BLaER1 (cell line): ENCODE data around the gene UBR3.
"Not testable (repeated sequence)": the region's sequence is repeated elsewhere in the genome, so short reads cannot be mapped to it uniquely, and the experiment has no call there.

Experiments
- H3K27ac ChIP-seq: shearing (Covaris generic); formaldehyde crosslinking; 2 replicates; pipeline ENCODE4 v1.8.1; 2022
- H3K27me3 ChIP-seq: shearing (Covaris generic); formaldehyde crosslinking; 2 replicates; pipeline ENCODE4 v1.8.1; 2022
- H3K36me3 ChIP-seq: shearing (Covaris generic); formaldehyde crosslinking; 2 replicates; pipeline ENCODE4 v1.8.1; 2022
- H3K4me1 ChIP-seq: shearing (Covaris generic); formaldehyde crosslinking; 2 replicates; pipeline ENCODE4 v1.8.1; 2022
- H3K4me2 ChIP-seq: shearing (Covaris generic); formaldehyde crosslinking; 2 replicates; pipeline ENCODE4 v1.8.1; 2022
- H3K4me3 ChIP-seq: shearing (Covaris generic); formaldehyde crosslinking; 2 replicates; pipeline ENCODE4 v1.8.1; 2022
- H3K9ac ChIP-seq: shearing (Covaris generic); formaldehyde crosslinking; 2 replicates; pipeline ENCODE4 v1.8.1; 2022
- H3K9me3 ChIP-seq: shearing (Covaris generic); formaldehyde crosslinking; 2 replicates; pipeline ENCODE4 v1.8.1; 2022
- H4K20me1 ChIP-seq: shearing (Covaris generic); formaldehyde crosslinking; 2 replicates; pipeline ENCODE4 v1.8.1; 2022
- Cebpa-rat ChIP-seq: shearing (Covaris generic); IDR thresholded peaks from 2 replicates; pipeline ENCODE4 v1.8.1; 2022

Gene UBR3

DNA sequence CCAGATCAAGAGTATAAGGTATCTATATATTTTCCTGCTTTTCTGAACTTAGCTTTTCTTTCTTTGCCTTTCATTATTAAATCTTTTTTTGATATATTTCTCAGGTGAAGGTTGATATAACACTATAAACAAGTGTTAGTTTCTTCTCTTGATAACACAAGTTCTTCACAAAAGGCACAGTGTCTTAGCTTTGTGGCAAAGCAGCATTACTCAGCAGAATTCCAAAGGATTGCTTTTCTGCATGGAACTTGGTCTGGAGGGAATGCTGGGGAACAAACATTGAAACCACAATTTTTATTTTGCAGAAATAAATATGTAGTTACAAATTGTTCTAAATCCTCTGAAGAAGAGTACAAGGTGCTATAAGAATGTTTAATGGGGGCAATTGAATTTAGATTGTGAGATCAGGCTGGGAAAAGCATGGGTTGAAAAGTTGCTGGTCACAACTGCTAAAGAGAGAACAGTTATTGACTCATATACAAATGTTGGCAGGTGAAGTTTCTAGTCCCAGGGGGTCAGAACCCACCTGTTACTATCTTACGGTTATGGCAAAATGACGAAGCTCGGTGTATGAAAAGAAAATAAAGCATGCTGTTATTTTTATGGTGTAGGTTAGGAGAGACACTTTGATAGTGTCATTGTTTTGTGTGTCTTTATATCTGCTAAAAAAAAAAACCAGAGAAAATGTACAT, 68.2 kb downstream of the UBR3 start:
- Histone ChIP-seq H3K27me3 (no peaks in the 10 kb centered on the region), H4K20me1 (no peaks in the 10 kb centered on the region), H3K4me2 (no peak overlapping the region), H3K4me1 (no peaks in the 10 kb centered on the region), H3K4me3 (no peak overlapping the region), H3K9me3 (0 out of 2 replicates have a peak, but pooled peaks cover 3% of the 10 kb centered on the region), H3K36me3 (peaks cover 33% of the 10 kb centered on the region), H3K27ac (no peak overlapping the region), H3K9ac (no peak overlapping the region)
- TF ChIP-seq Cebpa-rat = no peak

DNA sequence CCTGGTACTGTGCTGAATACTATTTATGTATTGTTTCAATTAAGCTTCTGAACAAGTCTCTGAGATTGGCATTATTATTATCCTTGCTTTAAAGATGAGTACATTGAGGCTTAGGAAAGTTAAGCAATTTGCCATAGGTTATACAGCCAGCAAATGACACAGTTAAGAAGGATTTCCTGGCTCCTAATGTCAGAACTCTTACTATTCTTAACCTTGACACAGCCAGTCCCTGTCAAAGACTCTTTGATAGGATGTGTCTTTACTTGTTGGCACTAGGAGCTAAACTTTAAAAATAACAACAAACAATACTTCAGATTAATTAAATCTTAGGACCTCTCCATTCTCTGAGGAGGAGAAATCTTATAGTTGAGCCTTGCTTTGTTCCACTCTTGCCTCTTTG, 70.6 kb downstream of the UBR3 start:
- Histone ChIP-seq H3K4me1 (no peaks in the 10 kb centered on the region), H3K27ac (no peak overlapping the region), H3K27me3 (no peaks in the 10 kb centered on the region), H3K4me2 (no peak overlapping the region), H3K9me3 (0 out of 2 replicates have a peak, but pooled peaks cover 3% of the 10 kb centered on the region), H3K36me3 (peaks cover 49% of the 10 kb centered on the region), H4K20me1 (no peaks in the 10 kb centered on the region), H3K4me3 (no peak overlapping the region), H3K9ac (no peak overlapping the region)
- no peak for TF ChIP-seq Cebpa-rat

DNA sequence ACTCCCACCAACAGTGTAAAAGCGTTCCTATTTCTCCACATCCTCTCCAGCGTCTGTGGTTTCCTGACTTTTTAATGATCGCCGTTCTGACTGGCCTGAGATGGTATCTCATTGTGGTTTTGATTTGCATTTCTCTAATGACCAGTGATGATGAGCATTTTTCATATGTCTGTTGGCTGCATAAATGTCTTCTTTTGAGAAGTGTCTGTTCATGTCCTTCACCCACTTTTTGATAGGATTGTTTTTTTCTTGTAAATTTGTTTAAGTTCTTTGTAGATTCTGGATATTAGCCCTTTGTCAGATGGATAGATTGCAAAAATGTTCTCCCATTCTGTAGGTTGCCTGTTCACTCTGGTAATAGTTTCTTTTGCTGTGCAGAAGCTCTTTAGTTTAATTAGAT, 72.8 kb downstream of the UBR3 start:
- not testable (repeated sequence) for H4K20me1 ChIP-seq, H3K9ac ChIP-seq, H3K9me3 ChIP-seq, H3K4me2 ChIP-seq, H3K27me3 ChIP-seq, H3K4me1 ChIP-seq, H3K4me3 ChIP-seq, H3K27ac ChIP-seq
- peaks cover 45% of the 10 kb centered on the region for H3K36me3 ChIP-seq

DNA sequence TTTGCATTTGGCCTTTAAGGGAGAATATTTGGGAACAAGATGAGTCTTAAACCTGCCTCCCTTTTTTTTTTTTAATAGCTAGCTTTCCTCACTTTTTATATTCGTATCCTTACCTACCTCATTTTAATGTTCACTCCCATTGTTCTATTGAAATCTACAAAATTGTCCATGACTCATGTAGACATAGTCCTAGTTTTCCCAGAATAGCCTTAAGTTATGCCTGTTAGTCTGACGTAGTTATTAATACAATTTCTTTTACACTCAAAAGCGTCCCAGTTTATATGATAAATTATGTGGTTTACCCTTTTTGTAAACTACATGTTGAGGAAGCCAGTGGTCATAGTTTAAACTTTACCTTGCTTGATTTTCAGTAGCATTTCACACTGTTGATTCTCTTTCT, 73.4 kb downstream of the UBR3 start:
- Histone ChIP-seq H3K27ac (no peak overlapping the region), H3K4me2 (no peak overlapping the region), H3K9ac (no peak overlapping the region), H3K4me3 (no peak overlapping the region), H3K9me3 (0 out of 2 replicates have a peak, but pooled peaks cover 3% of the 10 kb centered on the region), H3K4me1 (no peaks in the 10 kb centered on the region), H3K27me3 (no peaks in the 10 kb centered on the region), H3K36me3 (peaks cover 40% of the 10 kb centered on the region), H4K20me1 (no peaks in the 10 kb centered on the region)
- TF ChIP-seq Cebpa-rat = no peak

DNA sequence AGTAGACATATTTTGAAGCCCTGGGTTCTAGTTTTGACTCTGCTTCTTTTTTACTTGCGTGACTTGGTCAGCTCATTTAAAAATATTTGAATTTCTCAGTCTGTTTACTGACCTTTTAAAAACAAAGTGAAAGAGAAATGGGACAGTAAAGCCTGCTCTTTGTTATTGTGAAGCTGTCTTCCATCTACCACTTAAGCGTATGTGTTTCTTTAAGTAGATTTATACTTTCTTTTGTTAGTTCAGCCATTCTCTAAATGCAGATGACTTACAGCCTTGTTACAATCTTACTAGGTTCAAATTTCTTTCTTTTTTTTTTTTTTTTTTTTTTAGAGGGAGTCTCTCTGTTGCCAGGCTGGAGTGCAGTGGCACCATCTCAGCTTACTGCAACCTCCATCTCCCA, 79.5 kb downstream of the UBR3 start:
- H3K9ac ChIP-seq = no peak overlapping the region
- no peak for TF ChIP-seq Cebpa-rat
- no peak overlapping the region for H3K4me2 ChIP-seq
- H3K9me3 ChIP-seq = no peaks in the 10 kb centered on the region
- H3K4me3 ChIP-seq = no peak overlapping the region
- H3K27ac ChIP-seq = no peak overlapping the region
- H4K20me1 ChIP-seq = no peaks in the 10 kb centered on the region
- peaks cover 26% of the 10 kb centered on the region for H3K36me3 ChIP-seq
- H3K4me1 ChIP-seq = no peaks in the 10 kb centered on the region
- H3K27me3 ChIP-seq = no peaks in the 10 kb centered on the region

DNA sequence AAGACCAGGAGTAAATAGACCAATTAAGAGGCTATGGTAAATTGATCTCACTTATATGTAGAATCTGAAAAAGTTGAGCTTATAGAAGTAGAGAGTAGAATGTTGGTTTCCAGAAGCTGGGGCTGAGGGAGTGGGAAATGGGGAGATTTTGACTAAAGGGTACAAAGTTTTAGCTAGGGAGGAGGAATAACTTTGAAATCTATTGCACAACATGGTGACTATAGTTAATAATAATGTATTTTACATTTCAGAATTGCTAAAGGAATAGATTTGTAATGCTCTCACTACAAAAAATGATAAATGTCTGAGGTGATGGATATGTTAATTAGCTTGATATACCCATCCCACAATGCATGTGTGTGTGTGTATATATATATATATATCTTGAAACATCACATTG, 82.1 kb downstream of the UBR3 start:
- Histone ChIP-seq H3K4me3 (no peak overlapping the region), H3K9ac (no peak overlapping the region), H3K27me3 (no peaks in the 10 kb centered on the region), H3K36me3 (peaks cover 16% of the 10 kb centered on the region), H4K20me1 (no peaks in the 10 kb centered on the region), H3K9me3 (no peaks in the 10 kb centered on the region), H3K27ac (no peak overlapping the region), H3K4me2 (no peak overlapping the region), H3K4me1 (no peaks in the 10 kb centered on the region)
- TF ChIP-seq Cebpa-rat = no peak

DNA sequence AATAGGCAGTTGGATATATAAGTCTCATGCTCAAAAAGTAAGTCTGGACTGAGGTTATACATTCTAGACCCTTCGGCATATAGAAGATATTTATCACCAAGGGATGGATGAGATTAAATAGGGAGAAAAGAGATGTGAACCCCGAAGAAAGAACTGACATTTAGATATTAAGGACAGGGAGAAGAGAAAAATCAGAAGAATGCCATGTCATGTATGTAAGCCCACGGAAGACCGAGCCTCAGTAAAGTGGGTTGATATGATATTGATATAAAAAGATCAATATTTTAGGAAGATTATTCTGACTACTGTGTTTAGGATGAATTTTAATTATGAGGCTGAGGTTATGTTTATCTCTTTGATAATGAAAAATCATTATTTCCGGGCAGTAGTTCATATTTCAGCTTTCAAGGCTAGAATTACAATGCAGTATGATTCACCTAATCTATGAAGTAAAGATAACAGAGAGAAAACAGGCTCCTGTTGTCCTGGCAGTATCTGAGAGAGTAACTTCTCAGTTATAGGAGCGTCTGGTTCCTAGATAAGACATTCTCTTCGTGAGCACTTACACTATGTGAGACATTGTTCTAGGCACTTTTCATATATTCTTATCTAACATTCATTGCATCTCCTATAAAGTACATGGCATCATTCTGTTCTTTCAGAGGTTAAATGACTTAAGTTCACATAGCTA, 83.0 kb downstream of the UBR3 start:
- TF ChIP-seq Cebpa-rat = no peak
- H3K4me3 ChIP-seq = no peak overlapping the region
- no peaks in the 10 kb centered on the region for H3K4me1 ChIP-seq
- H3K27me3 ChIP-seq = no peaks in the 10 kb centered on the region
- no peaks in the 10 kb centered on the region for H3K9me3 ChIP-seq
- H3K9ac ChIP-seq = no peak overlapping the region
- peaks cover 25% of the 10 kb centered on the region for H3K36me3 ChIP-seq
- H3K27ac ChIP-seq = no peak overlapping the region
- no peaks in the 10 kb centered on the region for H4K20me1 ChIP-seq
- no peak overlapping the region for H3K4me2 ChIP-seq

DNA sequence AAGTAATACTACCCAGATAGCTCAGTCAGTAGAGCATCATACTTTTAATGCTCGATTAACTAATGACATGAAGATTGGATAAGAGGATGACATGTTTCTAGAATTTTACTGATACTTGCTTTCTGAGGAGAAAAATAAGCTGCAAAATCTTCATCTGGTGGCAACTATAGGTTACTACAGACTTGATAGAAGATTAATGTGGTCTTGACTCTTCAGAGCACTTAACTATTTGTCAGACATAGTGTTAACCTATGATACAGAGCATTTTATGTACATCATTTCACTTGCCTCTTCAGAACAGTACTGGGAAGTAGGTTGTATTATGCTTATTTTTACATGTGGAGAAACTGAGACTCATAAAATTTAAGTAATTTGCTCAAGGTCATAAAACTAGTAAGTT, 83.9 kb downstream of the UBR3 start:
- Histone ChIP-seq H3K4me2 (no peak overlapping the region), H4K20me1 (no peaks in the 10 kb centered on the region), H3K4me3 (no peak overlapping the region), H3K9ac (no peak overlapping the region), H3K27me3 (no peaks in the 10 kb centered on the region), H3K9me3 (no peaks in the 10 kb centered on the region), H3K27ac (no peak overlapping the region), H3K36me3 (peaks cover 31% of the 10 kb centered on the region), H3K4me1 (no peaks in the 10 kb centered on the region)
- TF ChIP-seq Cebpa-rat = no peak

DNA sequence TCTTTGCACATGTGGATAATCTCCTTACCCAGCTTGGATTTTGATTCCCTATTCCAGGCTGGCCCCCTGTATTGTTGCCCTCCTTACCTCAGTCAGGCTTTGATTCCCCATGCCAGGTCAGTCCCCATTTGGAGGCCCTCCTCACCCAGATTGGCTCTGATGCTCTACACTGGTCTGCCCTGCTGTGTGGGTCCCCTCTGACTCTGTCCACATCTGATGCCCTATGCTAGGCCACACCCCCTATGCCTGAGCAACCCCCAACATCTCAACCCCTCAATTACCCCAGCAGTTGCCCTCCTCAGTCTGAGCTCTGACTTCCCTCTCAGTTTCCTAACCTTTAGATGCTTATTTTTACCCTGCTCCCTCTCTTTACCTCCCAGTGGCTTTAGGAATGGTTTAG, 89.4 kb downstream of the UBR3 start:
- H3K27ac ChIP-seq = no peak overlapping the region
- no peak overlapping the region for H3K4me3 ChIP-seq
- no peaks in the 10 kb centered on the region for H3K27me3 ChIP-seq
- peaks cover 47% of the 10 kb centered on the region for H3K36me3 ChIP-seq
- no peaks in the 10 kb centered on the region for H4K20me1 ChIP-seq
- H3K4me1 ChIP-seq = no peaks in the 10 kb centered on the region
- no peak overlapping the region for H3K9ac ChIP-seq
- H3K4me2 ChIP-seq = no peak overlapping the region
- no peak for TF ChIP-seq Cebpa-rat
- H3K9me3 ChIP-seq = no peaks in the 10 kb centered on the region

DNA sequence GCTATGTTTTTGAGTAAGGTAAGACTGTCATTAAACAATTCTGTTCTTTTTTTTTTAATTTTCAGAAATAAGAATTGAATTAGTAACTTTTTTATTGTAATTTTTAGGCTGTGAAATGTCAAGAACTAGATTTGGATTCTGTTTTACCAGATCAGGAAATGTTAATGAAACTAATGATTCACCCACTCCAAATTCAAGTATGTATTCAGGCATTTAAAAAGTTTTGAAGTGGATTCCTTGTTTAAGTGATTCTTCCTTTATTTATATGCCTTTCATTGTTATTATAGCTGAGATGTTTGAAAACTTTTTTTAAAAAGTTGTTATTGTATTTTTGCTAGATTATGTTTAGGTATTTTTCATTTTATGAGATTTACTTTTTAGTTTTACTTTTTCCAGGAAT, 96.7 kb downstream of the UBR3 start:
- H3K27me3 ChIP-seq = no peaks in the 10 kb centered on the region
- TF ChIP-seq Cebpa-rat = no peak
- H3K4me1 ChIP-seq = no peaks in the 10 kb centered on the region
- H3K4me2 ChIP-seq = no peak overlapping the region
- H3K9me3 ChIP-seq = no peaks in the 10 kb centered on the region
- H4K20me1 ChIP-seq = no peaks in the 10 kb centered on the region
- H3K4me3 ChIP-seq = no peak overlapping the region
- H3K36me3 ChIP-seq = peaks cover 18% of the 10 kb centered on the region
- H3K9ac ChIP-seq = no peak overlapping the region
- no peak overlapping the region for H3K27ac ChIP-seq
